Lower leg skin (tissue), 3 donors: ENCODE results near the gene CCDC195.

Experiments
- POLR2A ChIP-seq, 2 donors: fragments of 450-650 bp; IDR thresholded peaks; one replicate each; pipeline ENCODE4 v1.6.1; 2016 to 2017; ENCODE audit warnings: antibody characterized with exemption in 2 of 2, mild to moderate bottlenecking in 1 of 2, moderate library complexity in 1 of 2
- TF ChIP-seq, protein P1 (sequence below), 3 donors: fragments of 450-650 bp; IDR thresholded peaks; one replicate each; pipeline ENCODE4 v1.5.1; 2016; ENCODE audit warnings: antibody characterized with exemption in 3 of 3, mild to moderate bottlenecking in 3 of 3, moderate library complexity in 2 of 3

GRCh38 chr2:224709301-224709700 is 6.9 kb downstream of the CCDC195 start:
- TF ChIP-seq, protein P1, sequence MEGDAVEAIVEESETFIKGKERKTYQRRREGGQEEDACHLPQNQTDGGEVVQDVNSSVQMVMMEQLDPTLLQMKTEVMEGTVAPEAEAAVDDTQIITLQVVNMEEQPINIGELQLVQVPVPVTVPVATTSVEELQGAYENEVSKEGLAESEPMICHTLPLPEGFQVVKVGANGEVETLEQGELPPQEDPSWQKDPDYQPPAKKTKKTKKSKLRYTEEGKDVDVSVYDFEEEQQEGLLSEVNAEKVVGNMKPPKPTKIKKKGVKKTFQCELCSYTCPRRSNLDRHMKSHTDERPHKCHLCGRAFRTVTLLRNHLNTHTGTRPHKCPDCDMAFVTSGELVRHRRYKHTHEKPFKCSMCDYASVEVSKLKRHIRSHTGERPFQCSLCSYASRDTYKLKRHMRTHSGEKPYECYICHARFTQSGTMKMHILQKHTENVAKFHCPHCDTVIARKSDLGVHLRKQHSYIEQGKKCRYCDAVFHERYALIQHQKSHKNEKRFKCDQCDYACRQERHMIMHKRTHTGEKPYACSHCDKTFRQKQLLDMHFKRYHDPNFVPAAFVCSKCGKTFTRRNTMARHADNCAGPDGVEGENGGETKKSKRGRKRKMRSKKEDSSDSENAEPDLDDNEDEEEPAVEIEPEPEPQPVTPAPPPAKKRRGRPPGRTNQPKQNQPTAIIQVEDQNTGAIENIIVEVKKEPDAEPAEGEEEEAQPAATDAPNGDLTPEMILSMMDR (IDR thresholded peaks at IDR 0.05) = no peak
- no peak for TF ChIP-seq POLR2A (IDR thresholded peaks at IDR 0.05)
